ENCODE measurements around the gene AKAP5.
A peak's percentile ranks its signal among the peaks of the same experiment; 100 is the strongest.

The AKAP5 gene

DNA sequence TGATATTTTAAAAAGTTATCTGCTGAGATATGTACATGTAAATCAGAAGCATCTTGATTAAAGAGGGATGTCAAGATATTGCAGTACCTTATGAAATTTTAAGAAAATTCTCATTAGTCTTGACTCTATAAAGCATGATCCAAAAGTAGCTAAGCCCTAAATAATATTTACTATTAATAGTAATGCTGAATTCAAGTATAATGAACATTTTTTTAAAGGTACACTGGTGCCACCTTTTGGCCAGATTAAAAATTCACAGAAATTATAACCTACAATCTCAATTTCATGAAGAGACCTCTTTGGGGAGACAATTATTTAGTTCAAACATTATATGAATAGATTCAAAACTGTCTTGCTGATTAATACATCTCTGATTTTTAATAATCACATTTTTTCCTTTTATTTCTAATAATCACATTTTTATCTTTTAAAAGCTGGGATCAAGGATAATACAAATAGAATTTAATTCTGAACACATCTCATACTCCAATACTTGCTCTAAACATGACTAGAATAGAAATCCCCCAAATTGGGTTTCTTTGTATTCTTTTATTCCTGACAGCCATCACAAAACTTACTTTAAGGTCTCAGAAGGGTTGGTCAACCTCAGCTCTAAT is 13.4 kb downstream of the AKAP5 start:
- DNase-seq (ENCODE audit: low read depth) = peak; percentile 36

DNA sequence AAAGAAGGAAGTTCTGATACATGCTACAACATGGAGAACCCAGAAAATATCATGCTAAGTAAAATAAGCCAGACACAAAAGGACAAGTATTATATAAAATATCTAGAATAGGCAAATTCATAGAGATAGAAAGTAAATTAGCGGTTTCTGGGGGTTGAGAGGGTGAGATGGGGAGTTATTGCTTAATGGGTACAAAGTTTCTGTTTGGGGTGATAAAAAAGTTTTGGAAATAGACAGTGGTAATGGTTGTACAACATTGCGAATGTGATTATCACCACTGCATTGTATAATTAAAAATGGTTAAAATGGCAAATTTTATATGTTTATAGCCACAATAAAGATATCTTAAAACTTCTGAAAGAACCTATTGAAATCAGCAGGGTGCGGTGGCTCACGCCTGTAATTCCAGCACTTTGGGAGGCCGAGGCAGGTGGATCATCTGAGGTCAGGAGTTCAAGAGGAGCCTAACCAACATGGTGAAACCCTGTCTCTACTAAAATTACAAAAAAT is 23.3 kb downstream of the AKAP5 start:
- DNase-seq (ENCODE audit: low read depth) = no peak
- TF ChIP-seq, protein P1, sequence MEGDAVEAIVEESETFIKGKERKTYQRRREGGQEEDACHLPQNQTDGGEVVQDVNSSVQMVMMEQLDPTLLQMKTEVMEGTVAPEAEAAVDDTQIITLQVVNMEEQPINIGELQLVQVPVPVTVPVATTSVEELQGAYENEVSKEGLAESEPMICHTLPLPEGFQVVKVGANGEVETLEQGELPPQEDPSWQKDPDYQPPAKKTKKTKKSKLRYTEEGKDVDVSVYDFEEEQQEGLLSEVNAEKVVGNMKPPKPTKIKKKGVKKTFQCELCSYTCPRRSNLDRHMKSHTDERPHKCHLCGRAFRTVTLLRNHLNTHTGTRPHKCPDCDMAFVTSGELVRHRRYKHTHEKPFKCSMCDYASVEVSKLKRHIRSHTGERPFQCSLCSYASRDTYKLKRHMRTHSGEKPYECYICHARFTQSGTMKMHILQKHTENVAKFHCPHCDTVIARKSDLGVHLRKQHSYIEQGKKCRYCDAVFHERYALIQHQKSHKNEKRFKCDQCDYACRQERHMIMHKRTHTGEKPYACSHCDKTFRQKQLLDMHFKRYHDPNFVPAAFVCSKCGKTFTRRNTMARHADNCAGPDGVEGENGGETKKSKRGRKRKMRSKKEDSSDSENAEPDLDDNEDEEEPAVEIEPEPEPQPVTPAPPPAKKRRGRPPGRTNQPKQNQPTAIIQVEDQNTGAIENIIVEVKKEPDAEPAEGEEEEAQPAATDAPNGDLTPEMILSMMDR (IDR thresholded peaks at IDR 0.05; ENCODE audit: insufficient read depth, low read depth, low read length, missing control alignments) = no peak
- H3K4me3 ChIP-seq (ENCODE audit: low read depth, low read length) = no peak overlapping the region

More for the DNA sequence above, 13.4 kb downstream of the AKAP5 start:
- H3K4me3 ChIP-seq (ENCODE audit: low read depth, low read length) = no peak overlapping the region
- TF ChIP-seq, protein P1 (IDR thresholded peaks at IDR 0.05; ENCODE audit: insufficient read depth, low read depth, low read length, missing control alignments) = no peak

DNA sequence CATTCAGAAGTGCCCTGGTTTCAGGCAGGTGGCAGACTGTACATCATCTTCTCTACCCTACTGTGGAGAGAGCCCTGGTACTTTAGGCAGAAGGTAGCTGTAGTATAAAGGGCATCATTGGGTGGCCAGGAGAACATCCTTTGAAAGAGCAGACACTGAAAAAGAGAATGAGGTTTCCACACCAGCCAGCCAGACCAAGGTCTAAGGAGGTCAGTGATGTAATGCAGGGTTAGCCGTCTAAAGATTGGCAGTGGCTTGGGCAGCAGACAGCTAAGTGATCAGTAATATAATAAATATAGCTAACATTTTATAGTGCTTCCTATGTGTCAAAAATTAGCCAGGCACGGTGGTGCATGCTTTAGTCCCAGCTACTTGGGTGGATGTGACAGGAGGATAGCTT is 26.3 kb downstream of the AKAP5 start:
- TF ChIP-seq, protein P1 (IDR thresholded peaks at IDR 0.05; ENCODE audit: insufficient read depth, low read depth, low read length, missing control alignments) = no peak
- no peak overlapping the region for H3K4me3 ChIP-seq (ENCODE audit: low read depth, low read length)
- no peak for DNase-seq (ENCODE audit: low read depth)

DNA sequence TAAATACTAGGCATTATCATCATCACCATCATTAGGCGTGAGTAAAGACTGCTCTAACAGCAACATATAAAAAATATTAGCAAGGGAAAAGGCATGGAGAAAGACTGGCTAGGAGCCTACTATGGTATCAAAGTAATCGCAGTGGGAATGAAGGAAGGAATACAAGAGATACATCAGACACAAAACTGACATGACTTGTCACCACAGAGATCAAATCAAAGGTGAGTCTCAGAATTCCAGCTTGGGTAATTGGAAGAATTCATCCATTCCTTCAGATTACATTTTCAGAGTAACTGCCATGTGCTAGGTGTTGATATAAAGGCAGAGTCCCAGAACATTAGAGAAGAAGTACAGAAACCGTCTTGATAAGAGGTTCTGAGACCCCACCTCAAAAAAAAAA is 28.2 kb downstream of the AKAP5 start:
- no peak overlapping the region for H3K4me3 ChIP-seq (ENCODE audit: low read depth, low read length)
- no peak for DNase-seq (ENCODE audit: low read depth)
- TF ChIP-seq, protein P1 (IDR thresholded peaks at IDR 0.05; ENCODE audit: insufficient read depth, low read depth, low read length, missing control alignments) = no peak

DNA sequence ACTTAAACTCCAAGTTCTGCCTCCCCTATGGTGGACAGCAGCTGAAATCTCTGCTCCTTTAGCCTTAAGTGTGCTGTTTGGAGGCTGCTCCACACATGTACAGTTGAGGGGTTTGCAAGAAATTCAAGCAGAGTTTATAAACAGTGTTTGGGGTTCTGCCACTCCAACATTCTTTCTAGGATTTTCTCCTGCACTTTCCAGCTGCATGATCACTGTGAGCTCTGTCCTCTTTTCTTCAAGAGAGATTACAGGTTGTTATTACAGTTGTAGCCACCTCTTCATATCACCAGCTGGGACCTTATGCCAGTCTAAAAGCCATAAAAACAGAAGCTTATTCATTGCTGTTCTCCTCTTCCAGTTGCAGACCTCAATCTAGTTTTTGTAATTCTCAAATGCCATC is 30.0 kb downstream of the AKAP5 start:
- no peak overlapping the region for H3K4me3 ChIP-seq (ENCODE audit: low read depth, low read length)
- DNase-seq (ENCODE audit: low read depth) = no peak
- TF ChIP-seq, protein P1 (IDR thresholded peaks at IDR 0.05; ENCODE audit: insufficient read depth, low read depth, low read length, missing control alignments) = no peak

DNA sequence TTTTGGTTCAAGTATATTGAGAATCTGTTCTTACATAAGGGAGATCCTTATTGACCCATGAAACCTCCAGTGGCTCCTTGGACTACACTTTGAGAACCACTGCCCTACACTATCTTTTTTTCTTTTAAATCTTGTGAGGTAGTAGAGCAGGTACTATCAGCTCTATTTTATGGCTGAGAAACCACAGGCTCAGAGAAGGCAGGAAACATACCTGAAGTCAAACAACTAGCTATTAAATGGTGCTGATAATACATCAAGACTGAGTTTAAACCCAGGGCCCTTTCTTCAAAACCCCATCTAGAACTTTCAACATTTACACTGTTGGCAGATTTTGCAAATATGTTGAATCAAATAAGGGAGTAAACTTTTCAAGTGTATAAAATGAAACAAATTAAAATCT is 31.5 kb downstream of the AKAP5 start:
- TF ChIP-seq, protein P1 (IDR thresholded peaks at IDR 0.05; ENCODE audit: insufficient read depth, low read depth, low read length, missing control alignments) = no peak
- DNase-seq (ENCODE audit: low read depth) = no peak
- no peak overlapping the region for H3K4me3 ChIP-seq (ENCODE audit: low read depth, low read length)

DNA sequence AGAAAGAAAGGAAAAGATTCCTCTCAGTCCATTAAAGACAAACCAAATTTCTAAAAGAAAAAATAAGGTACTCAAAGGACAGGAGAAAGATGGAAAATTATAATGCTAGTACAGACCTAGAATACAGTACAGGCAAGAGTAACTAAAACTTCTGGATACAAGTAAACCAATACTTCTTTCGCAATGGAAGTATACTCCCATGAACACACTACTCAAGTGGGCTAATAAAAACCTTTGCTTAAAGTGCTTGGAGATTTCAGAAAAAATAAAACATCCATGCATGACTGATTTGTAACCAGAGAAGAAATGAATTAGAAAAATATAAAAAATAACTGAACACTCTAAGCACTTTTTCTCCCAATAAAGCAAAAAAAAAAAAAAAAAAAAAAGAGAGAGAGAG is 34.8 kb downstream of the AKAP5 start:
- DNase-seq (ENCODE audit: low read depth) = no peak
- peak overlapping the region; percentile 68; the same call in 1 of the 2 replicates for H3K4me3 ChIP-seq (ENCODE audit: low read depth, low read length)
- TF ChIP-seq, protein P1 (IDR thresholded peaks at IDR 0.05; ENCODE audit: insufficient read depth, low read depth, low read length, missing control alignments) = no peak
